G401.6 (cell line): ENCODE results near the gene ARID5B.

Experiments
- FAIRE-seq: peaks from 2 replicates; lab custom pipeline; 2012; peaks lifted over from hg19 to GRCh38; lab: Jason Lieb, UNC

The ARID5B gene

GRCh38 chr10:61937631-61938351, 36.3 kb downstream of the ARID5B start:
- no peak for FAIRE-seq

- FAIRE-seq = no peak
These were observed 38.4 kb downstream of the ARID5B start for GRCh38 chr10:61939902-61940301.

- FAIRE-seq = no peak
These were observed 39.7 kb downstream of the ARID5B start for GRCh38 chr10:61941202-61941681.

GRCh38 chr10:61942604-61943461, 41.3 kb downstream of the ARID5B start:
- FAIRE-seq = no peak

- FAIRE-seq = no peak
These were observed 42.3 kb downstream of the ARID5B start for GRCh38 chr10:61943674-61944378.

GRCh38 chr10:61944410-61945147, 43.1 kb downstream of the ARID5B start:
- no peak for FAIRE-seq

- FAIRE-seq = no peak
These were observed 48.2 kb downstream of the ARID5B start for GRCh38 chr10:61949687-61950086.

GRCh38 chr10:61950449-61951143, 49.1 kb downstream of the ARID5B start:
- no peak for FAIRE-seq

- no peak for FAIRE-seq
These were observed 49.6 kb downstream of the ARID5B start for GRCh38 chr10:61951144-61951483.

GRCh38 chr10:61952028-61952674, 50.7 kb downstream of the ARID5B start:
- FAIRE-seq = no peak

GRCh38 chr10:61953183-61953582, 51.7 kb downstream of the ARID5B start:
- FAIRE-seq = no peak

- no peak for FAIRE-seq
These were observed 56.3 kb downstream of the ARID5B start for GRCh38 chr10:61957806-61958205.

GRCh38 chr10:61958311-61958710, 56.8 kb downstream of the ARID5B start:
- FAIRE-seq = no peak

- FAIRE-seq = no peak
These were observed 57.3 kb downstream of the ARID5B start for GRCh38 chr10:61958805-61959204.

- no peak for FAIRE-seq
These were observed 58.3 kb downstream of the ARID5B start for GRCh38 chr10:61959814-61960213.

- no peak for FAIRE-seq
These were observed 59.1 kb downstream of the ARID5B start for GRCh38 chr10:61960396-61961120.

- no peak for FAIRE-seq
These were observed 59.8 kb downstream of the ARID5B start for GRCh38 chr10:61961278-61961677.

- no peak for FAIRE-seq
These were observed 61.5 kb downstream of the ARID5B start for GRCh38 chr10:61962971-61963370.

- FAIRE-seq = no peak
These were observed 62.2 kb downstream of the ARID5B start for GRCh38 chr10:61963669-61964058.

GRCh38 chr10:61964059-61964709, 62.7 kb downstream of the ARID5B start:
- FAIRE-seq = no peak
